OCI-LY7 (cell line): ENCODE measurements around the gene MACROD2. TPM values are rescaled to one million over a fixed set of nuclear protein-coding genes. Genes with fewer than 3 reads are reported as not detected.

ENCODE experiments used
- BruUV-seq: library from RNA; stranded (reverse); fragments of 400-500 nt; replicated peaks from 2 replicates; lab custom pipeline; 2021; lab: Mats Ljungman, UMichigan
- CTCF ChIA-PET: fragments of 300-600 bp; sonication (Branson Sonifier 250); formaldehyde crosslinking; loops from one replicate; lab custom pipeline; 2022; ENCODE audit warnings: antibody characterized with exemption; ENCODE audit not compliant: unreplicated experiment; lab: Charles Lee
- POLR2A ChIA-PET: fragments of 300-600 bp; sonication (Branson Sonifier 250); formaldehyde crosslinking; loops from one replicate; lab custom pipeline; 2022; ENCODE audit warnings: antibody characterized with exemption; lab: Charles Lee
- DNase-seq: peaks from one replicate; pipeline ENCODE4 v3.0.0-alpha.2; 2015; ENCODE audit warnings: low spot score
- H2AFZ ChIP-seq: fragments of 200-600 bp; sonication (generic), shearing (Covaris generic); 2 replicates; pipeline ENCODE4 v1.6.1; 2014; ENCODE audit warnings: mild to moderate bottlenecking, antibody characterized with exemption, low read length, moderate library complexity
- H3K27ac ChIP-seq: fragments of 200-600 bp; sonication (generic); 2 replicates; pipeline ENCODE4 v1.5.1; 2014; ENCODE audit warnings: mixed run types, low read depth, mild to moderate bottlenecking, moderate library complexity, low read length, inconsistent platforms; ENCODE audit not compliant: poor library complexity, severe bottlenecking
- H3K36me3 ChIP-seq: fragments of 200-600 bp; sonication (generic); 2 replicates; pipeline ENCODE4 v1.6.1; 2014; ENCODE audit warnings: mild to moderate bottlenecking, antibody characterized with exemption, low read length, moderate library complexity, mixed read lengths; ENCODE audit not compliant: insufficient read depth
- H3K4me1 ChIP-seq: fragments of 200-600 bp; sonication (generic); 2 replicates; pipeline ENCODE4 v1.5.1; 2014; ENCODE audit warnings: mild to moderate bottlenecking, low read length; ENCODE audit not compliant: insufficient read depth, poor library complexity, severe bottlenecking
- H3K4me2 ChIP-seq: fragments of 200-600 bp; sonication (generic); 2 replicates; pipeline ENCODE4 v1.6.1; 2014; ENCODE audit warnings: mild to moderate bottlenecking, low read length
- H3K4me3 ChIP-seq: fragments of 200-600 bp; sonication (generic); 2 replicates; pipeline ENCODE4 v1.5.1; 2014; ENCODE audit warnings: mild to moderate bottlenecking, low read depth, low read length; ENCODE audit not compliant: poor library complexity, severe bottlenecking
- H3K79me2 ChIP-seq: fragments of 200-600 bp; sonication (generic); 2 replicates; pipeline ENCODE4 v1.6.1; 2016; ENCODE audit warnings: low read depth, mild to moderate bottlenecking, low read length, moderate library complexity, mixed read lengths; ENCODE audit not compliant: insufficient read depth
- H3K9me2 ChIP-seq: fragments of 200-600 bp; sonication (generic); 2 replicates; pipeline ENCODE4 v1.6.1; 2016; ENCODE audit warnings: mild to moderate bottlenecking, low read length, mixed read lengths; ENCODE audit not compliant: insufficient read depth
- H3K9me3 ChIP-seq: fragments of 200-600 bp; sonication (generic); 2 replicates; pipeline ENCODE4 v1.6.1; 2014; ENCODE audit warnings: mild to moderate bottlenecking, mixed run types, low read length, mixed read lengths
- H4K20me1 ChIP-seq: fragments of 200-600 bp; sonication (generic); 2 replicates; pipeline ENCODE4 v1.6.1; 2014; ENCODE audit warnings: mild to moderate bottlenecking, antibody characterized with exemption, low read length, moderate library complexity, mixed read lengths; ENCODE audit not compliant: insufficient read depth
- EZH2phosphoT487 ChIP-seq: fragments of 200-600 bp; sonication (generic); IDR thresholded peaks from 2 replicates; pipeline ENCODE4 v1.6.1; 2018; ENCODE audit warnings: low read depth, borderline replicate concordance, mild to moderate bottlenecking, mixed run types, antibody characterized with exemption, low read length, moderate library complexity, mixed read lengths
- intact Hi-C: fragments of 100-400 bp; cut with micrococcal nuclease; formaldehyde crosslinking; loops from one replicate; pipeline ENCODE4 v1.10.0; 2022; ENCODE audit not compliant: unreplicated experiment
- total RNA-seq, 2 experiments: library from RNA; depleted of rRNA in 1 of 2; stranded (reverse); fragments of >200 nt in 1 of 2; shearing (Covaris generic) in 1 of 2; gene quantifications; 2 replicates each; pipeline ENCODE4 v1.2.3, GENCODE V29; 2014 to 2022
- TF ChIP-seq, protein P1 (sequence below): fragments of 200-600 bp; sonication (generic); conservative IDR thresholded peaks from 2 replicates; pipeline ENCODE4 v1.5.1; 2014; ENCODE audit warnings: mild to moderate bottlenecking, antibody characterized with exemption, low read length, moderate library complexity, mixed read lengths

Gene MACROD2
- total RNA-seq, 2 experiments from 2014 or later, result 0.09 to 4.5 TPM

DNA sequence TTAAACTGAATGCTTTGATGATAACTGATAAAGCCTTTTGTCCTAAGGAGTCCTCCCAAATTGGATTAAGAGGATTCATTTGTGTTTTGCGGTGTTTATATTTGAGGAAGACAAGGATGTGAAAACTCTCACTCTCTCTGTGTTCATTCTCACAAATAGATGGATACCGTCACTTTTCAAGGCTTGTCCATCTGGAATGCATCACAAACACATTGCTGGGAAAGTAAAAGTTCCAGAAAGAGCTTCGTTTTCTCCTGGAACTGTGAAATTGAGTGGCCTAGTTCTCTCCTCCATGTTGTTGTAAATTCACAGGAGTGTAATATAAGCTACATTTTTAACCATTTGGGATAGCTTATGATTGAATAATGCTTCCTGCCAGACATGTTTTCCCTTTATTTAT, 923.7 kb downstream of the MACROD2 start:
- Histone ChIP-seq H3K9me2 (no peaks in the 10 kb centered on the region), H3K27ac (no peak overlapping the region), H3K4me3 (no peak overlapping the region), H3K36me3 (no peaks in the 10 kb centered on the region), H3K4me1 (no peaks in the 10 kb centered on the region), H3K9me3 (no peaks in the 10 kb centered on the region), H3K4me2 (no peak overlapping the region), H3K79me2 (no peaks in the 10 kb centered on the region), H4K20me1 (no peaks in the 10 kb centered on the region), H2AFZ (no peak overlapping the region)
- BruUV-seq, result no TSS peak
- TF ChIP-seq, protein P1, sequence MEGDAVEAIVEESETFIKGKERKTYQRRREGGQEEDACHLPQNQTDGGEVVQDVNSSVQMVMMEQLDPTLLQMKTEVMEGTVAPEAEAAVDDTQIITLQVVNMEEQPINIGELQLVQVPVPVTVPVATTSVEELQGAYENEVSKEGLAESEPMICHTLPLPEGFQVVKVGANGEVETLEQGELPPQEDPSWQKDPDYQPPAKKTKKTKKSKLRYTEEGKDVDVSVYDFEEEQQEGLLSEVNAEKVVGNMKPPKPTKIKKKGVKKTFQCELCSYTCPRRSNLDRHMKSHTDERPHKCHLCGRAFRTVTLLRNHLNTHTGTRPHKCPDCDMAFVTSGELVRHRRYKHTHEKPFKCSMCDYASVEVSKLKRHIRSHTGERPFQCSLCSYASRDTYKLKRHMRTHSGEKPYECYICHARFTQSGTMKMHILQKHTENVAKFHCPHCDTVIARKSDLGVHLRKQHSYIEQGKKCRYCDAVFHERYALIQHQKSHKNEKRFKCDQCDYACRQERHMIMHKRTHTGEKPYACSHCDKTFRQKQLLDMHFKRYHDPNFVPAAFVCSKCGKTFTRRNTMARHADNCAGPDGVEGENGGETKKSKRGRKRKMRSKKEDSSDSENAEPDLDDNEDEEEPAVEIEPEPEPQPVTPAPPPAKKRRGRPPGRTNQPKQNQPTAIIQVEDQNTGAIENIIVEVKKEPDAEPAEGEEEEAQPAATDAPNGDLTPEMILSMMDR, result no peak
- no peak for TF ChIP-seq EZH2phosphoT487
- DNase-seq, result no peak
- CTCF ChIA-PET, result no interaction called here
- POLR2A ChIA-PET, result interaction anchor here (0.5 to 0.7 kb wide), 2 partner anchors 21 to 1596 kb away, joined by 5 to 7 read pairs; no protein-coding TSS in a partner anchor
- intact Hi-C loops, result no loop called here

DNA sequence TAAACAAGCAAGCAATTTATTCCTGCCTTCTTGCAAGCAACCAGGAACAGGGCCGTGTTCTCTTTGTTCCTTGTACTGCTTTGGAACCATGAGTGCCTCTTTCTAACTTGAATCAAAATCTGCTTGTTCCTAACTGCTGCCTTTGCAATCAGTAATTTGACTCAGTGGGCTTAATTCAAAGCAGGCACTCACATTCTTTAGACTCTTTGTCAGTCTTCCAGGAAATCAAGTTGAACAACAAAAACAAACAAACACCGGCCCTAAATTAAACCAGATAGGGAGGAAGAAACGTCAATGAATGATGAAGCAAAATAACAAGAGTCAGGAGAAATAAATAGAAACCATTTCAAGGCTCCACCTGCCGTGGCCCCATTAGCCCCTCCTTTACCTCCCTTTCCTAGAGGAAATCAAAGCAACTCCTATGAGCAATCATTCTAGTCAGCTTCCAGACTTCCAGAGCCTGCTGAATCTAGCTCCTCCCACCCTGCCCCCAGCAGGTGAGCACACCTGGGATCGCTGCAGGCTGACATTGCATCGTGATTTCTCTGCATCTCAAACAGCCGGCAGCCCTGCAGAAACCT, 924.3 kb downstream of the MACROD2 start:
- H3K9me3 ChIP-seq, result no peaks in the 10 kb centered on the region
- no peaks in the 10 kb centered on the region for H4K20me1 ChIP-seq
- no peak overlapping the region for H3K4me2 ChIP-seq
- H3K9me2 ChIP-seq, result no peaks in the 10 kb centered on the region
- POLR2A ChIA-PET, result interaction anchor here (0.5 kb wide), 1 partner anchor 1595 kb away, joined by 5 read pairs; no protein-coding TSS in a partner anchor
- no peak overlapping the region for H3K4me3 ChIP-seq
- BruUV-seq, result no TSS peak
- no peaks in the 10 kb centered on the region for H3K4me1 ChIP-seq
- no peaks in the 10 kb centered on the region for H3K79me2 ChIP-seq
- CTCF ChIA-PET, result no interaction called here
- no peaks in the 10 kb centered on the region for H3K36me3 ChIP-seq
- intact Hi-C loops, result no loop called here
- no peak overlapping the region for H3K27ac ChIP-seq
- TF ChIP-seq, protein P1, result no peak
- TF ChIP-seq EZH2phosphoT487, result no peak
- DNase-seq, result no peak
- H2AFZ ChIP-seq, result no peak overlapping the region

DNA sequence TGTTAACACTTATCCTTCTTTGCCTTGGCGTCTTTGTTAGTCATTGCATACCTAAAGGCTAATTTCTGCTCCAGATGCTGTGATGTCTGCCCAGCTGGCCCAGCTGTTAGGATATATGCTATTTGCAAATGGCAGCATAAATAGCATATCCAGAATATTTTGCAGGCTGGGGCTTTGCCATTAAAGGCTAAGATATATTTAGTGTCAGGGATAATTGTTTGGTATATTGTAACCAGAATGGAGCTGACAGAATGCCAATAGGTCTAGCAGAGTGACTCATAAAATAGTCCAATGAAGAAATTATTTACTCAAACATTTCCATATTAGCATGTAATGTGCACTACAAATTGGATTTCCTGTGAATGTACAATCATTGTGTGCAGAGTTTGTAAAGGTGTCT, 926.2 kb downstream of the MACROD2 start:
- Histone ChIP-seq H3K79me2 (no peaks in the 10 kb centered on the region), H3K9me3 (no peaks in the 10 kb centered on the region), H3K4me1 (no peaks in the 10 kb centered on the region), H3K4me2 (no peak overlapping the region), H2AFZ (no peak overlapping the region), H3K9me2 (no peaks in the 10 kb centered on the region), H3K36me3 (no peaks in the 10 kb centered on the region), H3K4me3 (no peak overlapping the region), H3K27ac (no peak overlapping the region), H4K20me1 (no peaks in the 10 kb centered on the region)
- ChIA-PET CTCF (no interaction called here), POLR2A (no interaction called here)
- intact Hi-C loops, result no loop called here
- BruUV-seq, result no TSS peak
- TF ChIP-seq, protein P1, result no peak
- no peak for TF ChIP-seq EZH2phosphoT487
- no peak for DNase-seq
